ENCODE results near the gene PDIA6.
"Not testable (repeated sequence)": the region's sequence is repeated elsewhere in the genome, so short reads cannot be mapped to it uniquely, and the experiment has no call there.

Gene PDIA6

GRCh38 chr2:10780821-10781220 is 31.8 kb downstream of the PDIA6 start:
- not testable (repeated sequence) for DNase-seq (ENCODE audit: low read depth)

GRCh38 chr2:10780491-10780820 is 32.1 kb downstream of the PDIA6 start:
- DNase-seq (ENCODE audit: low read depth), result no peak

GRCh38 chr2:10779776-10780490 is 32.7 kb downstream of the PDIA6 start:
- DNase-seq (ENCODE audit: low read depth), result no peak

- DNase-seq (ENCODE audit: low read depth), result no peak
Measured at GRCh38 chr2:10778724-10779115, 33.9 kb downstream of the PDIA6 start.

DNA sequence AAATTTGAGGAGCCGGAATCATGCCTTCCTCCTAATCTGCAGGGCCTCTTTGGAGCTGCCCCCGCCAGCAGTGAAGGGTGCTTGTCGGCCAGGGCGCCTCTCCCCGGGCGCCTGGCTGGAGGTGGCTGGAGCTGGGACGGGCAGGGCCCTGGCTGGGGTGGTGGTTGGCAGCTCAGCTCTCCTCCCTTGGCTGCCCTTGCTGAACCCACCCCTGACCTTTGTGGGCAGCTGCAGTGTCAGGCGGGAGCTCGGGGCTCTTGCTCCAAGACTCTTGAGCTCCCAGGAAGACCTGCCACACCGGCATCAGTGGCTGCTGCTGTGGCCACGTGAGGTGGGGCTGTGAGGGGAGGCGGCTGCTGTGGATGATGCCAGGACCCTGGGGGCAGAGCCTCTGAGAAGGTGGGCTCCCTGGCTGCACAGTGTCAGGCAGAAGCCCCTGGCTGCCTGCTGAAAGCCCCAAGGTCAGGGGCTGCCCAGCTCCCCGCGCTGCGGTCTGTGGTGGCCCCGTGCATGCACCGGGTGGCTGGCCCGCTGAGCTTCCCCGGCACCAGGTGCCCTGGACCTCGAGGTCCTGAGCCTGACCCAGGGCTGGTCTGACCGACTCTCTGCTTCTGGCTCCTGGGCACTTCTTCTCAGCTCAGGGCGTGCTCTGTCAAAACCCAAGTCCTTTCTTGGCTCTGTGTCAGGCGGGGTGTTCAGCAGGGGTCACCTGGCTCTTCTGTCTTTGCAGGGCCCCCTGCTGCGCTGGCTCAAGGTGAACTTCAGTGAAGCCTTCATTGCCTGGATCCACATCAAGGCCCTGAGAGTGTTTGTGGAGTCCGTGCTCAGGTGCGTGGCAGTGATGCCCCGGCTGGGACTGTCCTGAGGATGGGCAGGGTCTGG is 34.5 kb downstream of the PDIA6 start:
- DNase-seq (ENCODE audit: low read depth), result no peak

GRCh38 chr2:10777111-10777841 is 35.3 kb downstream of the PDIA6 start:
- no peak for DNase-seq (ENCODE audit: low read depth)

- no peak for DNase-seq (ENCODE audit: low read depth)
Measured at GRCh38 chr2:10776231-10776977, 36.2 kb downstream of the PDIA6 start.

DNA sequence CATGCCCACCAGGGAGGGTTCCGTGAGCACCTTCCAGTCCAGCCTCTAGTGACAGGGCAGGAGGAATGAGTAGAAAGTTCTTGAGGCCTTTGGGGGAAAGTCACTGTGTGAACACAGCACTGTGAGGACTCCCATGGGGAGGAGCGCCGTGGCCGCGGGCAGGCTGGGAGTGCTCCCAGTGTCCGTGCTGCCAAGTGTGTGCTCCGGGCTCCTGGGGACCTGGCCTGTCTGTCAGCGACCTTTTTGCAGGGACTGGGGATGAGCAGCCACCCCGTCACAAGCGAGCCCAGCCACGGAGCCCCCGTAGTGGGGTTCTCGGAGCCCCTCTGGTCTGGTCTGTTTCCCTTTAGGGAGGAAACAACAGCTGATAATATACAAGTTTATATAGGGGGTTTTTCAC is 36.8 kb downstream of the PDIA6 start:
- DNase-seq (ENCODE audit: low read depth), result no peak

DNA sequence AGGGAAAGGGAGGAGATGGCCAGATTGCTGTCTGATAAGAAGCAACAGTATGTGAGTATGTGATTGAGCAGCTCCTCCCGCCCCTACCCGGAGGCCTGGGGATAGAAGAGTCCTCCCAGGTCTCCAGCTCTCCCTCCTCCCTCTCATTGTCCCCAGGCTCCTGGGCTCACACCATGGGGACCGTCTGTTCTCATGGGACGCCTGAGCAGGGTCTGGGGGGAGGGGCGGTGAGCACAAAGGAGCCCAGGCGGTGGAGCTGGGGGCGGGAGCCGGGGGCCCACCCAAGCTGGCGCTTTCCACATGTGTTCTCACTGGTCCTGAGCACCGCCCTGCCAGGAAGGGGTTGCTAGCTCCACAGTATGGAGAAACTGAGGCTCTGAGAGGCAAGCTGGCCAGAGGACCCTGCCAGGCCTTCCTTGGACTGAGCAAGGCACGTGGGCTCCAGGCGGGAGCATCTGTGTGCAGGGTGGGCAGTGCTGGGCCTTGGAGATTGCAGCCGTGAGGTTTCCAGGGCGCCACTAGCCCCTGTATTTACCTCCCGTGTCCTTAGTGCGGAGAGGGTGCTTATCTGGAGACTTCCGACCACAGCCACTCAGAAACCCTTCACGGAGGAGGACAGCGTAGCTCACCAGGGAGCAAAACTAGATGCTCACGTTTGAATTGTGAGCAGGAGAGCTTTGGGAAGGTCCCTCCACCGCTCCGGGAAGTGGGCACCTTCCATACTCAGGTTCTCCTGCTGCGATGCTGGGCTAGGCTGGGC is 37.4 kb downstream of the PDIA6 start:
- DNase-seq (ENCODE audit: low read depth), result no peak

GRCh38 chr2:10774394-10774793 is 38.2 kb downstream of the PDIA6 start:
- DNase-seq (ENCODE audit: low read depth), result no peak

GRCh38 chr2:10773821-10774341 is 38.7 kb downstream of the PDIA6 start:
- no peak for DNase-seq (ENCODE audit: low read depth)

DNA sequence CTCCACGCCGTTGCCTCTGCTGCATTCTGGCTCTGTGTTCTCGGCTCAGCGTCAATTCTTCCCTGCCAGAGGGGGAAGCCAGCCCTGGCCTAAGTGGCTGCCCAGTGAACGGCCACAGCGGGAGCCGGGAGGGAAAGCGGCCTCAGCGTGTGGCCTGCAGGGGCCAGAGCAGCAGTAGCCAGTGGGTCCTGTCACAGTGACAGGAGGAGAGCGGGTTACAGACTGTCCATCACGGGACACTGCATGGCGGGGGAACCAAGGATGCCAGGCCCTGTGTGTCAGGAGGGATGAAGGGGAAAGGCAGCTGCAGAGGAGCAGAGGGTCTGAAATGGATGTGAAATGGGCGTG is 39.7 kb downstream of the PDIA6 start:
- DNase-seq (ENCODE audit: low read depth), result no peak

- no peak for DNase-seq (ENCODE audit: low read depth)
Measured at GRCh38 chr2:10772201-10772867, 40.3 kb downstream of the PDIA6 start.

- DNase-seq (ENCODE audit: low read depth), result no peak
Measured at GRCh38 chr2:10771786-10772185, 40.8 kb downstream of the PDIA6 start.

DNA sequence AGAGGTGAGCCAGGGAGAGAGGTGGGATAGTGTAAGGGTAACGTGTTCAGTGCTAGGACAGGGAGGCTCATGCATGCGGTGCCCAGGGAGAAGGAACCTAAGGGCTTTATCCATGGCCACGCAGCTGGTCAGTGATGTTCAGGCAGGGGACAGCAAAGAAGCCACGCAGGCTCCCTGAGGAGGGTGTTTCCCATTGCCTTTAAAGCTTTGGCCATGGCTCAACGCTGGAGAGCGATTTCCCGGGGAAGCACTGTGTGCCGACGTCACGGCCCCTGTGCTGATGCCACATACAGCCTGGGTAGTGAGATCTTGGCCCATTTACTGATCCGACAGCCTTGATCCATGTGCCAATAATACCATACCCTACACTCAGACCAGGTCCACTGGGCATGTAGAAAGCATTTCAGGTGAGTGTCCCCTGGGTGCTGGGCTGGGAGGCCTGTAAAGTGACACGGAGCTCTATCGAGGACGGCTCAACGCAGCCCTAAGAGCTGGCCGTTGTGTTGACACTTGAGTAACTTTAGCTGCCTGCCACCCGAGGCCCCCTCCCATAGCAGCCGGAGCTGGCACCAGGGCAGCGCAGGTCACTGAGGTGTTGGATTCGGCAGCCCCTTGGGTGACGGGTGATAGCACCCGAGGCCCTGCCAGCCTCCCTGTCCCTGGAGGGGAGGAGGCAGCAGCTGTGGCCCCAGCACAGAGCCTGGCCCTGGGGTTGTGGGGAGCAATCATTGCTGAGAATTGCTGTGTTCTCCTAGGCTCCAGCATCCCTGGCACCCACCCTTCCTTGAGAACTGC is 41.4 kb downstream of the PDIA6 start:
- DNase-seq (ENCODE audit: low read depth), result no peak

DNA sequence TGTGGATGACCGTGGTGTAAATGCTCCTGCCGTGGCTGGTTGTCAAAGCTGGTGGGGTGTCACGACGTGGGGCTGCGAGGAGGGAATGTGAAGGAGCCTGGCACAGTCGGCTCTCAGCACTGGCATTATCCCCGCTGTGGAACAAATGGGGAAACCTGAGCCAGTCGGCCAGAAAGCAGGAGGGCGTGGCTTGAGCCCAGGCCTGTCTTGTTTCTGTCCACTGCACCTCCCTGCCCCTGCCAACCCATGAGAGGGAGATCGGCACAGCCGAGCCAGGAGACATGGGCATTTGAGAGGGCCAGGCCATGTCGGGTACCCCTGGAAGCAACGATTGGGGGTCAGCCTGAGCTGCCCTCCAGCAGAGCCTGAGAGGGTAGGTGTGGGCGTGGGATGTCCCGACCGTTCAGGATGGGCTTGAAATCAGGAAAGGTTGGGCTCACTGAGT is 44.5 kb downstream of the PDIA6 start:
- no peak for DNase-seq (ENCODE audit: low read depth)

DNA sequence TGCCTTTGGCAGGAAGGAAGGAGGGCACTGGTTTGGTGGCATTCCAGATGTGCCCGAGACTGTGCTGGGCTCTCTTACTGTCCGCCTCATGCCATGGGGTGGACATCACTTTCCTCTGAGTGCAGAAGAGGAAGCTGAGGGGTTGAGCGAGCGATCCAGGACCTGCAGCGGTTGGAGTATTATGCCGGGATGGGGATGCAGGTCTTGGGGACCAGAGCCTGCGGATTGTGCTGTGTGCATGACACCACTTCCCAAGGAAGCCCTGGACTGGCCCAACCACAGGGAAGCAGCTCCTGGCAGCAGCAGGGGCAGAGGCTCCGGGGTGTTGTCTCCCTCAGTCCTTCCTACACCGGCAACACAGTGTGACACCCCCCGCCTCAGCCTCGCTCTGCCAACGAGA is 46.7 kb downstream of the PDIA6 start:
- no peak for DNase-seq (ENCODE audit: low read depth)

DNA sequence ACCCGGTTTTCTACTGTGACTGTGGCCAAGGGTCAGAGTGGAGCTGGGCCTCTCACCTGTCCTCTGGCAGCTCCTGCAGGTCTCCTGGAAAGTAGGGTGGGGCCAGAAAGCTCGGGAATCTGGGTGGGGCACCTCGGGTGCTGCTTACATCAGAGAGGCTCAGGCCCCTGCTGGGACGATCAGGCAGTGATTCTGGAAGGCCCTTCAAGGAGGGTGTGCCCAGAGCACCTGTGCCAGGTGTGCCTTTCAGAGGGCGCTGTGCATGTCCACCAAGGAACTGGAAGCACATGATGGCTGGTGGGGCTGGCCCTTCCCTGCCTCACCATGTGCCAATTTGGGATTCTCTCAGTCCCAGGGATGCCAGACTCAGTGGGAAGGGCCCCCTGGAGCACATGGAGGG is 47.1 kb downstream of the PDIA6 start:
- no peak for DNase-seq (ENCODE audit: low read depth)

- no peak for DNase-seq (ENCODE audit: low read depth)
Measured at GRCh38 chr2:10764896-10765295, 47.7 kb downstream of the PDIA6 start.
